Cardiac septum (tissue), 1 donor: ENCODE results near the gene SOX15. TPM values are rescaled to one million over a fixed set of nuclear protein-coding genes. Genes with fewer than 3 reads are reported as not detected.

Experiments used
- DNase-seq: peaks from one replicate; pipeline ENCODE4 v3.0.0-alpha.2; 2020; ENCODE audit warnings: low spot score
- intact Hi-C: fragments of 100-400 bp; cut with DNase I; formaldehyde crosslinking; loops from one replicate; pipeline ENCODE4 v1.14.0; 2022
- total RNA-seq: library from RNA; stranded (reverse); fragmentation: NEBNext Ultra II Directional; extraction: Animal tissue kit (Norgen Biotek cat#: 25700); gene quantifications from one replicate; pipeline ENCODE4 v1.2.1, GENCODE V29; 2021
- donor health status: DM: no; HTN: no; CAD: no.

The SOX15 gene
- total RNA-seq, 1 donor from 2014 or later: 1.1 TPM

DNA sequence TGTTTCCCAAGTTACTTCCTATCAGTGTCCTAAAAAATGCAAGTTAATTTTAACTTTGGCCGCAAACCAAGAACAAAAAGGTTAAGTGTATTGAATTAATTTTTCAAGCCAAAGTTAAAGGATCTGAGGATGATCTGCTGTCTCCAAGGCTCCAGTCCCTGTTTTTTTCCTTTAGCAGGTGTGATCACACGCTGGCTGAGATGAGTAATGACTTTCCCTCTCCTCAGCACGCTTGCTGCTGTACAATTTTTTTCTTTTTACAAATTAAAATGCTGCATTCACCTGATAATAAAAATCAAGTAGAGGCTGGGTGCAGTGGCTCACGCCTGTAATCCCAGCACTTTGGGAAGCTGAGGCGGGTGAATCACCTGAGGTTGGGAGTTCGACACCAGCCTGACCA is 45.0 kb downstream of the SOX15 start:
- DNase-seq: no peak
- intact Hi-C loops: no loop called here

DNA sequence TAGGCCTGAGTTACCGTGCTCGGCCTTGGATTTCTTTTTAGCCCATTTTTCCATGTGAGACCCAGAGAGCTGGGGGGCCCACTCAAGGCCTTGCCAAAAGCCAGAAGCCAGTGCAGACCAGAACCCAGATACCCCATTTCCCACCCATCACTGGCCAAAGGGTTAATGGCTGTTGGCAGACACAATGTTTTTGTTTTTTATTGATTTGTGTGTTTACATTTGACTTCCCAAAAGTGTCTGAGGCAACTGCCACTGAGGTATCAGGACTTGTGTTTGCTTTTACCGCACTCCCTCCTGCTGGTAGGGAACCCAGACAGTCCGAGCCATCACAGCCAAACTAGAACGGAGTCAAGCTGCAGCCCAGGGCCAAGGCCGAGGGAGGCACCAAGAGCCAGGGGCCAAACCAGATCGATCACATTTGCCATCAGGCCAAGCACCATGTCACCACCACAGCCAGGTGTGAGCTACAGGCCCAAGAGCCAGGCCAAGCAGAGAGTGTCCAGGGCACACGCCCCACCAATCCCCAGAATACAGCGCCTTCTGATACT is 48.7 kb downstream of the SOX15 start:
- DNase-seq: no peak
- intact Hi-C loops: no loop called here

DNA sequence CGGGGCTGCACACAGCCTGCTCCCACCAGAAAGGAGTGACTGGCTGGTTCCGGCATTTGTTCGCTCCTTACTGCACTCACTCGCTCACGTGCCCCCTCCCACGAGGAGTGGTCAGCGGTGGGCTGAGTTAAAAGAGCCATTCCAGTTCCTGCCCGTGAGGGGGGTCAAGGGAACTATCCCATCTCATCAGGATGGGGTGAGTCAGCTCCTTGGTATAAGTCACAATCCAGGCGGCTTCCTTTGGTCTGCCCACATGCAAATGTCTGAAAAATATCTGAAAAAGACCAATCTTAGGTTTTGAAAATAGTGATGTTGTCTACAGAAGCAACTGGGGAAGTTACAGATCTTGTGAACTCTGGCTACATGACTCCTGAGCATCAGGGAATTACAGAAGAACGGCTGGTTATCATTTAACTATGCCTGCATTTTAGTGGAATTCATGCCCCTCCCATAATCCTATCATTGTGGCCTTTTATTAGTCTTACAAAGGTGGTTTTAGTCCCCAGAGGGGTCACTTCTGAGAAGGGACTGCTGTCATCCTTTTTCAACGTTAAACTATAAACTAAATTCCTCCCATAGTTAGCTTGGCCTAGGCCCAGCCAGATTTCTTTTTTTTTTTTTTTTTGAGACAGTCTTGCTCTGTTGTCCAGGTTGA is 50.9 kb downstream of the SOX15 start:
- no peak for DNase-seq
- intact Hi-C loops: no loop called here

Other genes with a start within 250 kb of the SOX15 start
- gene KCTD11, start 237.9 kb downstream of the SOX15 start, total RNA-seq: 9.6 TPM
- gene TMEM95, start 234.9 kb downstream of the SOX15 start, total RNA-seq: not detected
- gene TNK1, start 209.0 kb downstream of the SOX15 start, total RNA-seq: 2.0 TPM
- 16.8 TPM for gene PLSCR3, start 195.6 kb downstream of the SOX15 start, total RNA-seq
- 67.7 TPM for gene TMEM256, start 186.0 kb downstream of the SOX15 start, total RNA-seq
- gene NLGN2, start 182.2 kb downstream of the SOX15 start, total RNA-seq: 11.0 TPM
- gene SPEM1, start 169.8 kb downstream of the SOX15 start, total RNA-seq: not detected
- gene SPEM2, start 164.5 kb downstream of the SOX15 start, total RNA-seq: not detected
- not detected for gene SPEM3, start 161.2 kb downstream of the SOX15 start, total RNA-seq
- 2.6 TPM for gene TMEM102, start 154.7 kb downstream of the SOX15 start, total RNA-seq
- gene FGF11, start 150.6 kb downstream of the SOX15 start, total RNA-seq: 3.9 TPM
- gene CHRNB1, start 145.0 kb downstream of the SOX15 start, total RNA-seq: 9.9 TPM
- gene ZBTB4, start 110.5 kb downstream of the SOX15 start, total RNA-seq: 69.4 TPM
- gene SLC35G6, start 108.6 kb downstream of the SOX15 start, total RNA-seq: not detected
- gene POLR2A, start 105.7 kb downstream of the SOX15 start, total RNA-seq: 56.4 TPM
- gene TNFSF12, start 41.0 kb downstream of the SOX15 start, total RNA-seq: 33.9 TPM
- 4.9 TPM for gene TNFSF13, start 31.3 kb downstream of the SOX15 start, total RNA-seq
- gene SENP3, start 28.2 kb downstream of the SOX15 start, total RNA-seq: 33.8 TPM
- gene CD68, start 10.5 kb downstream of the SOX15 start, total RNA-seq: 11.4 TPM
- gene MPDU1, start 6.2 kb downstream of the SOX15 start, total RNA-seq: 22.4 TPM
- 83.5 TPM for gene FXR2, start 24.8 kb upstream of the SOX15 start, total RNA-seq
- 60.3 TPM for gene SAT2, start 37.7 kb upstream of the SOX15 start, total RNA-seq
- gene SHBG, start 40.0 kb upstream of the SOX15 start, total RNA-seq: 0.62 TPM
- 2.7 TPM for gene ATP1B2, start 60.8 kb upstream of the SOX15 start, total RNA-seq
- gene TP53, start 97.4 kb upstream of the SOX15 start, total RNA-seq: 17.5 TPM
- gene WRAP53, start 98.4 kb upstream of the SOX15 start, total RNA-seq: 3.2 TPM
- 0.78 TPM for gene EFNB3, start 115.1 kb upstream of the SOX15 start, total RNA-seq
- 0.16 TPM for gene DNAH2, start 127.7 kb upstream of the SOX15 start, total RNA-seq
- 22.1 TPM for gene KDM6B, start 244.1 kb upstream of the SOX15 start, total RNA-seq